Measurements from ENCODE around the gene SYNE1. TPM values are rescaled to one million over a fixed set of nuclear protein-coding genes. Genes with fewer than 3 reads are reported as not detected.

Gene SYNE1
- polyA plus RNA-seq, 1 donor from 2014 or later = 38.5 TPM

GRCh38 chr6:152204591-152204990, 432.6 kb downstream of the SYNE1 start:
- Histone ChIP-seq H3K9me3 (ENCODE audit: low read length) (no peaks in the 10 kb centered on the region), H3K36me3 (ENCODE audit: insufficient read depth, low read length) (peaks cover 23% of the 10 kb centered on the region)
- no peak for TF ChIP-seq TAF1 (IDR thresholded peaks at IDR 0.05; ENCODE audit: low read depth)

GRCh38 chr6:152201120-152201519, 436.0 kb downstream of the SYNE1 start:
- Histone ChIP-seq H3K27ac (ENCODE audit: low read length) (no peak overlapping the region), H3K36me3 (ENCODE audit: insufficient read depth, low read length) (peaks cover 28% of the 10 kb centered on the region), H3K27me3 (ENCODE audit: insufficient read depth, low read depth, low read length) (no peaks in the 10 kb centered on the region), H3K4me2 (ENCODE audit: low read length) (no peak overlapping the region), H3K9me3 (ENCODE audit: low read length) (peaks cover 4% of the 10 kb centered on the region), H3F3A (ENCODE audit: insufficient read depth, low read length, poor library complexity, severe bottlenecking) (no peaks in the 10 kb centered on the region), H2AFZ (ENCODE audit: low read depth, low read length) (no peak overlapping the region), H3K9ac (ENCODE audit: low read length) (no peak overlapping the region), H3K4me3 (ENCODE audit: low read length) (no peak overlapping the region), H3K9me2 (ENCODE audit: insufficient read depth, low read length) (no peaks in the 10 kb centered on the region), H4K20me1 (ENCODE audit: insufficient read depth) (no peaks in the 10 kb centered on the region), H3K79me2 (replicated peaks; ENCODE audit: insufficient read depth, low read length) (no peaks in the 10 kb centered on the region)
- TF ChIP-seq RAD21 (conservative IDR thresholded peaks at IDR 0.05) (no peak), TAF1 (IDR thresholded peaks at IDR 0.05; ENCODE audit: low read depth) (no peak), EP300 (conservative IDR thresholded peaks at IDR 0.05; ENCODE audit: poor library complexity, severe bottlenecking) (no peak), CTCF (IDR thresholded peaks at IDR 0.05; ENCODE audit: poor library complexity, severe bottlenecking) (no peak), POLR2AphosphoS5 (IDR thresholded peaks at IDR 0.05) (no peak), MXI1 (conservative IDR thresholded peaks at IDR 0.05; ENCODE audit: poor library complexity, severe bottlenecking) (no peak)

More at GRCh38 chr6:152204591-152204990, 432.6 kb downstream of the SYNE1 start:
- Histone ChIP-seq H3K4me3 (ENCODE audit: low read length) (no peak overlapping the region), H4K20me1 (ENCODE audit: insufficient read depth) (no peaks in the 10 kb centered on the region), H3K79me2 (replicated peaks; ENCODE audit: insufficient read depth, low read length) (no peaks in the 10 kb centered on the region), H2AFZ (ENCODE audit: low read depth, low read length) (no peak overlapping the region), H3K9ac (ENCODE audit: low read length) (no peak overlapping the region), H3F3A (ENCODE audit: insufficient read depth, low read length, poor library complexity, severe bottlenecking) (no peaks in the 10 kb centered on the region), H3K27ac (ENCODE audit: low read length) (no peak overlapping the region), H3K27me3 (ENCODE audit: insufficient read depth, low read depth, low read length) (no peaks in the 10 kb centered on the region), H3K4me2 (ENCODE audit: low read length) (no peak overlapping the region), H3K9me2 (ENCODE audit: insufficient read depth, low read length) (no peaks in the 10 kb centered on the region)

DNA sequence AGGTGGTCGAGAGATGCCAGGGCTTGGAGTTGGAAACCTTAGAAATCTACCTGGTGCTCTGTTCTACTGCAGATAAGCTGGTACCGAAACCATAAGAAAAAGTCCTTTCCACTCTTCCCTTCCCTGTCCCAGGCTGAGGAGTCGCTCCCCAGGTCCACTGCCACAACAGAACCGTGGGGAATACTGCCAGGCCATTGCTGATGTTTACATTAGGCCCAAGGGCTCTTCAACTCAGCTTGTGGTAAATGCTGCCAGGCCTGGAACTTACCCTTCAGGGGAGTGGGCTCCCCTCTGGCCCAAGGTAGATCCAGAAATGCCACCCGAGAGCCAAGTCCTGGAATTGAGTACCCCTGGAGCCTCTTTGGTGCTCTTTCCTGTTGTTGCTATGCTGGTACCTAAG, 441.3 kb downstream of the SYNE1 start:
- no peaks in the 10 kb centered on the region for H3K9me2 ChIP-seq (ENCODE audit: insufficient read depth, low read length)
- H3K36me3 ChIP-seq (ENCODE audit: insufficient read depth, low read length) = peaks cover 11% of the 10 kb centered on the region
- no peaks in the 10 kb centered on the region for H3K79me2 ChIP-seq (replicated peaks; ENCODE audit: insufficient read depth, low read length)
- no peak overlapping the region for H3K9ac ChIP-seq (ENCODE audit: low read length)
- H3F3A ChIP-seq (ENCODE audit: insufficient read depth, low read length, poor library complexity, severe bottlenecking) = no peaks in the 10 kb centered on the region
- H3K4me3 ChIP-seq (ENCODE audit: low read length) = no peak overlapping the region
- H3K9me3 ChIP-seq (ENCODE audit: low read length) = peaks cover 4% of the 10 kb centered on the region
- no peak overlapping the region for H3K27ac ChIP-seq (ENCODE audit: low read length)
- no peak overlapping the region for H3K4me2 ChIP-seq (ENCODE audit: low read length)
- no peaks in the 10 kb centered on the region for H3K27me3 ChIP-seq (ENCODE audit: insufficient read depth, low read depth, low read length)
- no peak overlapping the region for H2AFZ ChIP-seq (ENCODE audit: low read depth, low read length)
- TF ChIP-seq TAF1 (IDR thresholded peaks at IDR 0.05; ENCODE audit: low read depth) = no peak
- no peak for TF ChIP-seq POLR2AphosphoS5 (IDR thresholded peaks at IDR 0.05)
- TF ChIP-seq EZH2 (IDR thresholded peaks at IDR 0.05; ENCODE audit: borderline replicate concordance, insufficient read depth, low read length, poor library complexity, severe bottlenecking) = no peak
- TF ChIP-seq RAD21 (conservative IDR thresholded peaks at IDR 0.05) = no peak
- TF ChIP-seq, protein P1, sequence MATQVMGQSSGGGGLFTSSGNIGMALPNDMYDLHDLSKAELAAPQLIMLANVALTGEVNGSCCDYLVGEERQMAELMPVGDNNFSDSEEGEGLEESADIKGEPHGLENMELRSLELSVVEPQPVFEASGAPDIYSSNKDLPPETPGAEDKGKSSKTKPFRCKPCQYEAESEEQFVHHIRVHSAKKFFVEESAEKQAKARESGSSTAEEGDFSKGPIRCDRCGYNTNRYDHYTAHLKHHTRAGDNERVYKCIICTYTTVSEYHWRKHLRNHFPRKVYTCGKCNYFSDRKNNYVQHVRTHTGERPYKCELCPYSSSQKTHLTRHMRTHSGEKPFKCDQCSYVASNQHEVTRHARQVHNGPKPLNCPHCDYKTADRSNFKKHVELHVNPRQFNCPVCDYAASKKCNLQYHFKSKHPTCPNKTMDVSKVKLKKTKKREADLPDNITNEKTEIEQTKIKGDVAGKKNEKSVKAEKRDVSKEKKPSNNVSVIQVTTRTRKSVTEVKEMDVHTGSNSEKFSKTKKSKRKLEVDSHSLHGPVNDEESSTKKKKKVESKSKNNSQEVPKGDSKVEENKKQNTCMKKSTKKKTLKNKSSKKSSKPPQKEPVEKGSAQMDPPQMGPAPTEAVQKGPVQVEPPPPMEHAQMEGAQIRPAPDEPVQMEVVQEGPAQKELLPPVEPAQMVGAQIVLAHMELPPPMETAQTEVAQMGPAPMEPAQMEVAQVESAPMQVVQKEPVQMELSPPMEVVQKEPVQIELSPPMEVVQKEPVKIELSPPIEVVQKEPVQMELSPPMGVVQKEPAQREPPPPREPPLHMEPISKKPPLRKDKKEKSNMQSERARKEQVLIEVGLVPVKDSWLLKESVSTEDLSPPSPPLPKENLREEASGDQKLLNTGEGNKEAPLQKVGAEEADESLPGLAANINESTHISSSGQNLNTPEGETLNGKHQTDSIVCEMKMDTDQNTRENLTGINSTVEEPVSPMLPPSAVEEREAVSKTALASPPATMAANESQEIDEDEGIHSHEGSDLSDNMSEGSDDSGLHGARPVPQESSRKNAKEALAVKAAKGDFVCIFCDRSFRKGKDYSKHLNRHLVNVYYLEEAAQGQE (IDR thresholded peaks at IDR 0.05; ENCODE audit: borderline replicate concordance) = no peak
- TF ChIP-seq SMC3 (conservative IDR thresholded peaks at IDR 0.05; ENCODE audit: poor library complexity) = no peak
- TF ChIP-seq CTCF (IDR thresholded peaks at IDR 0.05; ENCODE audit: poor library complexity, severe bottlenecking) = no peak
- H4K20me1 ChIP-seq (ENCODE audit: insufficient read depth) = no peaks in the 10 kb centered on the region
